IMR-90 (cell line): ENCODE measurements around the gene KRTCAP2. TPM values are rescaled to one million over a fixed set of nuclear protein-coding genes. Genes with fewer than 3 reads are reported as not detected.

Experiments used
- ATAC-seq: fragments of 200-7000 bp; cut with Tn5 transposase; 2 replicates; pipeline ENCODE4 v1.9.1; 2020; ENCODE audit warnings: low read depth, mild to moderate bottlenecking, moderate library complexity
- BruUV-seq: library from RNA; stranded (reverse); fragments of 400-500 nt; replicated peaks from 2 replicates; lab custom pipeline; 2021; lab: Mats Ljungman, UMichigan
- CTCF ChIA-PET: fragments of 300-600 bp; formaldehyde crosslinking; extraction: SDS; loops from one replicate; lab custom pipeline; 2021; ENCODE audit warnings: antibody characterized with exemption; lab: Yijun Ruan, JAX
- POLR2A ChIA-PET: fragments of 300-600 bp; sonication (Branson Sonifier 250); formaldehyde crosslinking; loops from one replicate; lab custom pipeline; 2022; ENCODE audit warnings: antibody characterized with exemption; ENCODE audit not compliant: unreplicated experiment; lab: Charles Lee
- DNase-seq: peaks from one replicate; pipeline ENCODE4 v3.0.0; 2013
- H2AFZ ChIP-seq: replicated peaks from 2 replicates; pipeline ENCODE3; 2013; ENCODE audit warnings: low read length, mild to moderate bottlenecking; ENCODE audit not compliant: poor library complexity
- H2AK5ac ChIP-seq: 2 replicates; pipeline ENCODE4 v1.6.1; 2013; ENCODE audit warnings: low read depth, low read length, inconsistent platforms
- H2AK9ac ChIP-seq: replicated peaks from 2 replicates; pipeline ENCODE3; 2013; ENCODE audit warnings: mild to moderate bottlenecking, low read depth, low read length, moderate library complexity; ENCODE audit not compliant: poor library complexity
- H2BK120ac ChIP-seq: 2 replicates; pipeline ENCODE4 v1.6.1; 2013; ENCODE audit warnings: low read depth, low read length, inconsistent platforms
- H2BK15ac ChIP-seq: 3 replicates; pipeline ENCODE4 v1.6.1; 2013; ENCODE audit warnings: low read depth, low read length, inconsistent platforms
- H2BK20ac ChIP-seq: 2 replicates; pipeline ENCODE4 v1.6.1; 2013; ENCODE audit warnings: low read depth, mild to moderate bottlenecking, inconsistent platforms, low read length, moderate library complexity
- H2BK5ac ChIP-seq: 2 replicates; pipeline ENCODE4 v1.6.1; 2013; ENCODE audit warnings: mild to moderate bottlenecking, low read depth, low read length, inconsistent platforms; ENCODE audit not compliant: poor library complexity, severe bottlenecking
- H3K14ac ChIP-seq: replicated peaks from 2 replicates; pipeline ENCODE4 v1.6.1; 2013; ENCODE audit warnings: low read depth, low read length, inconsistent platforms
- H3K18ac ChIP-seq: 2 replicates; pipeline ENCODE4 v1.6.1; 2013; ENCODE audit warnings: low read depth, low read length, control low read depth
- H3K23ac ChIP-seq: 2 replicates; pipeline ENCODE4 v1.6.1; 2013; ENCODE audit warnings: low read depth, low read length, inconsistent platforms
- H3K27ac ChIP-seq: 2 replicates; pipeline ENCODE4 v1.5.1; 2013; ENCODE audit warnings: mild to moderate bottlenecking, control low read depth, low read length; ENCODE audit not compliant: insufficient read depth
- H3K27me3 ChIP-seq: 2 replicates; pipeline ENCODE4 v1.6.1; 2013; ENCODE audit warnings: low read length; ENCODE audit not compliant: control insufficient read depth, insufficient read depth
- H3K36me3 ChIP-seq: 2 replicates; pipeline ENCODE4 v1.6.1; 2013; ENCODE audit warnings: low read length, mixed read lengths; ENCODE audit not compliant: control insufficient read depth, insufficient read depth
- H3K4ac ChIP-seq: 2 replicates; pipeline ENCODE4 v1.6.1; 2013; ENCODE audit warnings: low read depth, low read length, inconsistent platforms
- H3K4me1 ChIP-seq: 2 replicates; pipeline ENCODE4 v1.6.1; 2013; ENCODE audit warnings: low read length, mixed read lengths; ENCODE audit not compliant: control insufficient read depth, insufficient read depth
- H3K4me2 ChIP-seq: 2 replicates; pipeline ENCODE4 v1.6.1; 2013; ENCODE audit warnings: low read depth, mild to moderate bottlenecking, control low read depth, low read length, moderate library complexity
- H3K4me3 ChIP-seq: 2 replicates; pipeline ENCODE4 v1.5.1; 2013; ENCODE audit warnings: low read depth, mild to moderate bottlenecking, control low read depth, low read length, moderate library complexity; ENCODE audit not compliant: insufficient read depth
- H3K56ac ChIP-seq: 2 replicates; pipeline ENCODE4 v1.6.1; 2013; ENCODE audit warnings: low read length, inconsistent platforms; ENCODE audit not compliant: insufficient read depth; ENCODE audit errors: extremely low read depth
- H3K79me1 ChIP-seq, 2 experiments: 2 replicates each; pipeline ENCODE4 v1.6.1; 2013; ENCODE audit warnings: low read length in 2 of 2, inconsistent platforms in 1 of 2, low read depth in 1 of 2
- H3K9ac ChIP-seq: 2 replicates; pipeline ENCODE4 v1.6.1; 2013; ENCODE audit warnings: low read depth, low read length, control low read depth
- H3K9me1 ChIP-seq: 2 replicates; pipeline ENCODE4 v1.6.1; 2013; ENCODE audit warnings: low read length, inconsistent platforms; ENCODE audit not compliant: insufficient read depth
- H3K9me3 ChIP-seq: 2 replicates; pipeline ENCODE4 v1.6.1; 2013; ENCODE audit warnings: low read length; ENCODE audit not compliant: control insufficient read depth, insufficient read depth
- H4K20me1 ChIP-seq: 2 replicates; pipeline ENCODE4 v1.6.1; 2013; ENCODE audit warnings: low read length, inconsistent platforms; ENCODE audit not compliant: insufficient read depth
- H4K5ac ChIP-seq: 2 replicates; pipeline ENCODE4 v1.6.1; 2013; ENCODE audit warnings: mild to moderate bottlenecking, low read depth, low read length, control low read depth
- H4K8ac ChIP-seq, 2 experiments: 2 replicates each; pipeline ENCODE4 v1.6.1; 2013; ENCODE audit warnings: low read depth in 2 of 2, low read length in 2 of 2, control low read depth in 1 of 2, inconsistent platforms in 1 of 2
- H4K91ac ChIP-seq: 2 replicates; pipeline ENCODE4 v1.6.1; 2013; ENCODE audit warnings: low read depth, low read length, inconsistent platforms; ENCODE audit not compliant: insufficient read depth
- BHLHE40 ChIP-seq: fragments of 150-350 bp; IDR thresholded peaks from 2 replicates; pipeline ENCODE4 v1.6.1; 2016; ENCODE audit warnings: mild to moderate bottlenecking, low read depth, low read length
- CHD1 ChIP-seq: IDR thresholded peaks from 2 replicates; pipeline ENCODE4 v1.6.1; 2012; ENCODE audit warnings: low read depth, low read length, improper control_type of control experiment
- CTCF ChIP-seq: conservative IDR thresholded peaks from 2 replicates; pipeline ENCODE4 v1.5.1; 2012; ENCODE audit warnings: mild to moderate bottlenecking, low read depth, low read length, improper control_type of control experiment
- FOS ChIP-seq: fragments of 150-350 bp; IDR thresholded peaks from 2 replicates; pipeline ENCODE4 v1.6.1; 2016; ENCODE audit warnings: low read depth, low read length
- MAFK ChIP-seq: IDR thresholded peaks from 2 replicates; pipeline ENCODE4 v1.6.1; 2012; ENCODE audit warnings: low read depth, low read length, improper control_type of control experiment
- MAZ ChIP-seq: IDR thresholded peaks from 2 replicates; pipeline ENCODE4 v1.6.1; 2012; ENCODE audit warnings: low read depth, mild to moderate bottlenecking, low read length, improper control_type of control experiment, moderate library complexity, borderline replicate concordance
- MXI1 ChIP-seq: IDR thresholded peaks from 2 replicates; pipeline ENCODE4 v1.6.1; 2012; ENCODE audit warnings: low read depth, mild to moderate bottlenecking, low read length, moderate library complexity, borderline replicate concordance
- NFE2L2 ChIP-seq: fragments of 150-350 bp; IDR thresholded peaks from 2 replicates; pipeline ENCODE4 v1.6.1; 2016; ENCODE audit warnings: low read depth, mild to moderate bottlenecking, low read length
- POLR2A ChIP-seq: IDR thresholded peaks from 2 replicates; pipeline ENCODE4 v1.6.1; 2012; ENCODE audit warnings: mild to moderate bottlenecking, low read depth, low read length
- RAD21 ChIP-seq: IDR thresholded peaks from 2 replicates; pipeline ENCODE4 v1.6.1; 2012; ENCODE audit warnings: low read length, improper control_type of control experiment
- RFX5 ChIP-seq: IDR thresholded peaks from 2 replicates; pipeline ENCODE4 v1.8.0; 2012; ENCODE audit warnings: low read depth, mild to moderate bottlenecking, low read length, moderate library complexity
- SMC3 ChIP-seq: fragments of 150-350 bp; IDR thresholded peaks from 2 replicates; pipeline ENCODE4 v1.6.1; 2016; ENCODE audit warnings: low read depth, mild to moderate bottlenecking, antibody characterized with exemption, low read length, moderate library complexity
- USF2 ChIP-seq: fragments of 150-350 bp; IDR thresholded peaks from 2 replicates; pipeline ENCODE4 v1.6.1; 2017; ENCODE audit warnings: mild to moderate bottlenecking, antibody characterized with exemption, low read length, low read depth
- WGBS, 2 experiments: methylation state at CpG; one replicate each; pipeline versions ENCODE4 v1.1.5 to v1.1.7; 2013; ENCODE audit warnings: missing lambda C conversion rate in 2 of 2; ENCODE audit not compliant: insufficient read length in 1 of 2; ENCODE audit errors: extremely low coverage in 2 of 2; 5-methylcytosine and 5-hydroxymethylcytosine counted together
- dilution Hi-C: fragments of 300-500 bp; cut with HindIII; formaldehyde crosslinking; loops from one replicate; pipeline ENCODE4 v1.14.3; 2018; ENCODE audit warnings: low sequenced_read_pairs; ENCODE audit not compliant: unreplicated experiment
- in situ Hi-C: fragments of 300-500 bp; cut with MboI; formaldehyde crosslinking; loops from 3 replicates; pipeline ENCODE4 v1.14.3; 2019; ENCODE audit warnings: low sequenced_read_pairs, inconsistent platforms, mixed read lengths
- intact Hi-C: fragments of 100-400 bp; cut with micrococcal nuclease; formaldehyde crosslinking; loops from 2 replicates; pipeline ENCODE4 v1.10.0; 2022
- polyA plus RNA-seq, 3 experiments: library from polyadenylated mRNA; depleted of rRNA; stranded (reverse); fragments of >200 nt; gene quantifications; 2 replicates each; pipeline ENCODE4 v1.2.3, GENCODE V29; 2012; ENCODE audit warnings: low replicate concordance in 1 of 3
- total RNA-seq: library from RNA; depleted of rRNA; stranded (reverse); fragments of >200 nt; gene quantifications from 2 replicates; pipeline ENCODE4 v1.2.3, GENCODE V29; 2012
- TF ChIP-seq, protein P1 (sequence below): fragments of 150-350 bp; IDR thresholded peaks from 2 replicates; pipeline ENCODE4 v1.6.1; 2016; ENCODE audit warnings: low read depth, mild to moderate bottlenecking, low read length, moderate library complexity, borderline replicate concordance

KRTCAP2 gene
- total and polyA plus RNA-seq, 2 of the 4 experiments (the other 2 are of a cell fraction): 76.7 to 232 TPM

DNA sequence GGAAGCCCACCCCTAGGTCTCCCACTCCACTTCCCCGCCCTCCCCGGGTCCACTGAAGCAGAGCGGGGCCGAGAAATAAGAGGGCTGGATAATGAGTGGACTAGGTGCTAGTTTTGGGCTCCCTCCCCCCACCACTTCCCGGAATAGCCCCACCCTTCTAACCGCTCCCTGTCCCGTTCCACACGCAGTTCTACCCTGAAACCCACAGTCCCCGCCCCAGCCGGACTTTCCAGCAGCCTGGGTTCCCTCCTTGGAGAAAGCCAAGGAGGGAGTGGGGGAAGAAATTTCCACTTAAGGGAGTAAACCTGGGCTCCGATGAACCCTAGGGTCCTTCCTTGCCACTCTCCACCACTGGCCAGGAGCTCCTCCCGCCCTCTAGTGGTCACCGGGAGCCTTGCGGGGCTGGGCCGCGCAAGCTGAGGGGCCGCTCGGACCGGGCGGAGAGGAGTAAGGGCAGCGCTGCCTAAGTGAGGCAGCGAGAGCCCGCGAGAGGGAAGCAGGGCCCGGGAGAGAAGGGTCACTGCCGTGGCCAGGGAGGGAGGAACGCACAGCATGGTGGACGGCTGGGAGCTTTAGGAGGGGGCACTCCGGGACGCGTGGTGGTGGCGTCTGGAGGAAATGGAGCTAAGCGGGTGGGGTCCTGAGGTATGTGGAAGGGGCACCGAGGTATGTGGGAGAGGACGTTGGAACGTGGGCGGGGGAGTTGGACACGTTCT lies 20.3 kb upstream of the KRTCAP2 start:
- peaks cover 15% of the 10 kb centered on the region for H3K36me3 ChIP-seq
- H3K56ac ChIP-seq: peak overlapping the region; percentile 73
- H2AK9ac ChIP-seq: peak overlapping the region; percentile 97
- H3K4me2 ChIP-seq: peak overlapping the region; percentile 78
- H3K4me3 ChIP-seq: peak overlapping the region; percentile 43
- peak overlapping the region; percentile 47 for H3K18ac ChIP-seq
- H2BK15ac ChIP-seq: peak overlapping the region; percentile 74; the same call in 1 of the 3 replicates
- peak overlapping the region; percentile 71 for H2BK5ac ChIP-seq
- peak overlapping the region; percentile 98 for H4K91ac ChIP-seq
- WGBS, 2 experiments: 2% methylated on average over 22 of the region's 38 CpGs; no CpG with 5 or more reads in 1 of the 2 experiments
- H3K9me1 ChIP-seq: peaks cover 19% of the 10 kb centered on the region
- peak overlapping the region; percentile 86 to 100 for H4K8ac ChIP-seq
- ATAC-seq (peak; percentile 86), DNase-seq (peak; percentile 81)
- peak overlapping the region; percentile 15; the same call in 1 of the 2 replicates for H2BK20ac ChIP-seq
- H4K20me1 ChIP-seq: no peaks in the 10 kb centered on the region
- dilution Hi-C loops (no loop called here), in situ Hi-C loops (no loop called here), intact Hi-C loops (no loop called here)
- H3K14ac ChIP-seq: peak overlapping the region; percentile 79
- H2AFZ ChIP-seq: peak overlapping the region; percentile 99
- BruUV-seq: no TSS peak
- peak overlapping the region; percentile 80 for H3K27ac ChIP-seq
- peaks cover 17% of the 10 kb centered on the region for H3K4me1 ChIP-seq
- H3K9me3 ChIP-seq: no peaks in the 10 kb centered on the region
- CTCF ChIA-PET: interaction anchor here (0.5 to 2.1 kb wide), 10 partner anchors 9 to 581 kb away, joined by 4 to 19 read pairs (median 5); partner anchors contain the start of gene KRTCAP2
- POLR2A ChIA-PET: interaction anchor here (1.3 kb wide), 1 partner anchor 20 kb away, joined by 4 read pairs; the partner anchor contains the start of gene KRTCAP2
- H3K23ac ChIP-seq: peak overlapping the region; percentile 54; the same call in 1 of the 2 replicates
- peak overlapping the region; percentile 77 for H4K5ac ChIP-seq
- peak overlapping the region; percentile 97 for H3K4ac ChIP-seq
- peaks cover 13 to 30% of the 10 kb centered on the region in 2 experiments; a peak in 3 of 4 replicates for H3K79me1 ChIP-seq
- no peaks in the 10 kb centered on the region for H3K27me3 ChIP-seq
- H2BK120ac ChIP-seq: peak overlapping the region; percentile 74
- H3K9ac ChIP-seq: peak overlapping the region; percentile 72
- H2AK5ac ChIP-seq: peak overlapping the region; percentile 94
- TF ChIP-seq, protein P1, sequence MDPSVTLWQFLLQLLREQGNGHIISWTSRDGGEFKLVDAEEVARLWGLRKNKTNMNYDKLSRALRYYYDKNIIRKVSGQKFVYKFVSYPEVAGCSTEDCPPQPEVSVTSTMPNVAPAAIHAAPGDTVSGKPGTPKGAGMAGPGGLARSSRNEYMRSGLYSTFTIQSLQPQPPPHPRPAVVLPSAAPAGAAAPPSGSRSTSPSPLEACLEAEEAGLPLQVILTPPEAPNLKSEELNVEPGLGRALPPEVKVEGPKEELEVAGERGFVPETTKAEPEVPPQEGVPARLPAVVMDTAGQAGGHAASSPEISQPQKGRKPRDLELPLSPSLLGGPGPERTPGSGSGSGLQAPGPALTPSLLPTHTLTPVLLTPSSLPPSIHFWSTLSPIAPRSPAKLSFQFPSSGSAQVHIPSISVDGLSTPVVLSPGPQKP: no peak
- TF ChIP-seq USF2 (no peak), RFX5 (no peak), MAFK (no peak), POLR2A (peak; percentile 73), MAZ (peak; percentile 89; the same call in 1 of the 2 replicates), CHD1 (no peak), BHLHE40 (no peak), SMC3 (peak; percentile 34), FOS (no peak), NFE2L2 (no peak), MXI1 (no peak), CTCF (peak; percentile 96), RAD21 (peak; percentile 64)
